WTC11 (cell line): ENCODE data around the gene TBC1D19. TPM values are rescaled to one million over a fixed set of nuclear protein-coding genes. Genes with fewer than 3 reads are reported as not detected.

ENCODE experiments used
- ATAC-seq: fragments of 200-7000 bp; cut with Tn5 transposase; 2 replicates; pipeline ENCODE4 v1.10.0; 2021; ENCODE audit warnings: mild to moderate bottlenecking, moderate library complexity
- CTCF ChIA-PET: fragments of 300-600 bp; sonication (Branson Sonifier 250); formaldehyde crosslinking; loops from one replicate; lab custom pipeline; 2021; ENCODE audit warnings: antibody characterized with exemption; lab: Charles Lee
- POLR2A ChIA-PET: fragments of 350-600 bp; sonication (Branson Sonifier 250); formaldehyde crosslinking; loops from one replicate; lab custom pipeline; 2021; ENCODE audit warnings: antibody characterized with exemption; lab: Charles Lee
- DNase-seq: peaks from one replicate; pipeline ENCODE4 v3.0.0; 2021; ENCODE audit warnings: low spot score
- H3K27ac Mint-ChIP-seq: 2 replicates; pipeline ENCODE4 v1.8.0; 2021; ENCODE audit warnings: mixed read lengths
- H3K27me3 Mint-ChIP-seq: 2 replicates; pipeline ENCODE4 v1.8.0; 2021; ENCODE audit warnings: low read depth, mild to moderate bottlenecking, moderate library complexity, mixed read lengths
- H3K36me3 Mint-ChIP-seq: 2 replicates; pipeline ENCODE4 v1.8.0; 2021; ENCODE audit warnings: mixed read lengths
- H3K4me1 Mint-ChIP-seq: 2 replicates; pipeline ENCODE4 v1.8.0; 2022; ENCODE audit warnings: mixed read lengths
- H3K4me3 Mint-ChIP-seq: 2 replicates; pipeline ENCODE4 v1.8.0; 2021; ENCODE audit warnings: mild to moderate bottlenecking, moderate library complexity, mixed read lengths
- H3K9me3 Mint-ChIP-seq: 2 replicates; pipeline ENCODE4 v1.8.0; 2021; ENCODE audit warnings: mixed read lengths
- ATF2 ChIP-seq: sonication (generic); formaldehyde crosslinking; IDR thresholded peaks from 2 replicates; pipeline ENCODE4 v1.8.1; 2022; ENCODE audit warnings: low read depth, missing genetic modification reagents, borderline replicate concordance
- ATF3 ChIP-seq: sonication (generic); formaldehyde crosslinking; conservative IDR thresholded peaks from 2 replicates; pipeline ENCODE4 v1.8.1; 2022; ENCODE audit warnings: mild to moderate bottlenecking, missing genetic modification reagents
- CDX4 ChIP-seq: fragments of 250-450 bp; sonication (Bioruptor Pico); IDR thresholded peaks from 2 replicates; pipeline ENCODE4 v1.9.0; 2021; ENCODE audit warnings: moderate library complexity, mild to moderate bottlenecking, inconsistent platforms, borderline replicate concordance
- CREB1 ChIP-seq: sonication (generic); formaldehyde crosslinking; IDR thresholded peaks from 2 replicates; pipeline ENCODE4 v1.8.0; 2023; ENCODE audit warnings: mild to moderate bottlenecking, missing genetic modification reagents
- EMX1 ChIP-seq: fragments of 250-450 bp; sonication (Bioruptor Pico); IDR thresholded peaks from 2 replicates; pipeline ENCODE4 v1.8.0; 2021; ENCODE audit warnings: mild to moderate bottlenecking
- ESRRA ChIP-seq: sonication (generic); formaldehyde crosslinking; IDR thresholded peaks from 2 replicates; pipeline ENCODE4 v1.8.1; 2022; ENCODE audit warnings: mild to moderate bottlenecking, missing genetic modification reagents, borderline replicate concordance
- FOXK1 ChIP-seq: sonication (generic); formaldehyde crosslinking; IDR thresholded peaks from 2 replicates; pipeline ENCODE4 v1.8.0; 2022; ENCODE audit warnings: mild to moderate bottlenecking, moderate library complexity, missing genetic modification reagents
- FOXP1 ChIP-seq: sonication (generic); formaldehyde crosslinking; IDR thresholded peaks from 2 replicates; pipeline ENCODE4 v1.8.0; 2022; ENCODE audit warnings: missing genetic modification reagents, mild to moderate bottlenecking, moderate library complexity, borderline replicate concordance
- HMGA2 ChIP-seq: fragments of 250-450 bp; sonication (Bioruptor Pico); IDR thresholded peaks from 2 replicates; pipeline ENCODE4 v1.4.0; 2021; ENCODE audit warnings: mild to moderate bottlenecking, moderate library complexity
- NFATC4 ChIP-seq: fragments of 250-450 bp; sonication (Bioruptor Pico); IDR thresholded peaks from 2 replicates; pipeline ENCODE4 v1.9.0; 2021; ENCODE audit warnings: mild to moderate bottlenecking
- NR2C2 ChIP-seq: sonication (generic); formaldehyde crosslinking; IDR thresholded peaks from 2 replicates; pipeline ENCODE4 v1.8.0; 2022; ENCODE audit warnings: mild to moderate bottlenecking, missing genetic modification reagents
- OVOL2 ChIP-seq: fragments of 250-450 bp; sonication (Bioruptor Pico); IDR thresholded peaks from 2 replicates; pipeline ENCODE4 v1.9.0; 2021; ENCODE audit warnings: mild to moderate bottlenecking, borderline replicate concordance
- PRRX2 ChIP-seq: fragments of 250-450 bp; sonication (Bioruptor Pico); IDR thresholded peaks from 2 replicates; pipeline ENCODE4 v1.8.0; 2021; ENCODE audit warnings: mild to moderate bottlenecking
- RORB ChIP-seq: fragments of 250-450 bp; sonication (Bioruptor Pico); IDR thresholded peaks from 2 replicates; pipeline ENCODE4 v1.9.0; 2021; ENCODE audit warnings: mild to moderate bottlenecking
- SP1 ChIP-seq: sonication (generic); formaldehyde crosslinking; conservative IDR thresholded peaks from 2 replicates; pipeline ENCODE4 v1.8.1; 2022; ENCODE audit warnings: missing genetic modification reagents
- TEAD1 ChIP-seq: sonication (generic); formaldehyde crosslinking; IDR thresholded peaks from 2 replicates; pipeline ENCODE4 v1.8.0; 2022; ENCODE audit warnings: mild to moderate bottlenecking, missing genetic modification reagents
- USF1 ChIP-seq: sonication (generic); formaldehyde crosslinking; IDR thresholded peaks from 2 replicates; pipeline ENCODE4 v1.8.0; 2022; ENCODE audit warnings: mild to moderate bottlenecking, missing genetic modification reagents
- ZNF121 ChIP-seq: sonication (generic); formaldehyde crosslinking; IDR thresholded peaks from 2 replicates; pipeline ENCODE4 v1.8.0; 2023; ENCODE audit warnings: missing genetic modification reagents
- ZNF263 ChIP-seq: sonication (generic); formaldehyde crosslinking; IDR thresholded peaks from 2 replicates; pipeline ENCODE4 v1.8.1; 2022; ENCODE audit warnings: low read depth, mild to moderate bottlenecking, moderate library complexity, missing genetic modification reagents
- ZNF281 ChIP-seq: sonication (generic); formaldehyde crosslinking; IDR thresholded peaks from 2 replicates; pipeline ENCODE4 v1.8.0; 2023; ENCODE audit warnings: mild to moderate bottlenecking, missing genetic modification reagents
- ZNF396 ChIP-seq: fragments of 250-450 bp; sonication (Bioruptor Pico); IDR thresholded peaks from 2 replicates; pipeline ENCODE4 v1.8.0; 2021; ENCODE audit warnings: mild to moderate bottlenecking, moderate library complexity, borderline replicate concordance
- ZNF416 ChIP-seq: fragments of 250-450 bp; sonication (Bioruptor Pico); IDR thresholded peaks from 2 replicates; pipeline ENCODE4 v1.9.0; 2021; ENCODE audit warnings: mild to moderate bottlenecking, inconsistent platforms
- ZNF423 ChIP-seq: fragments of 250-450 bp; sonication (Bioruptor Pico); IDR thresholded peaks from 2 replicates; pipeline ENCODE4 v2.1.2; 2022; ENCODE audit warnings: mild to moderate bottlenecking, moderate library complexity
- total RNA-seq: library from RNA; stranded (reverse); gene quantifications from 3 replicates; pipeline ENCODE4 v1.2.3, GENCODE V29; 2021
- TF ChIP-seq, protein P1 (sequence below): sonication (generic); formaldehyde crosslinking; IDR thresholded peaks from 2 replicates; pipeline ENCODE4 v1.8.1; 2022; ENCODE audit warnings: low read depth, mild to moderate bottlenecking, moderate library complexity, missing genetic modification reagents, borderline replicate concordance
- TF ChIP-seq, protein P2 (sequence below): sonication (generic); formaldehyde crosslinking; IDR thresholded peaks from 2 replicates; pipeline ENCODE4 v1.8.0; 2022; ENCODE audit warnings: mild to moderate bottlenecking, missing genetic modification reagents

Gene TBC1D19
- total RNA-seq, 1 experiment from 2014 or later, result 2.1 TPM

DNA sequence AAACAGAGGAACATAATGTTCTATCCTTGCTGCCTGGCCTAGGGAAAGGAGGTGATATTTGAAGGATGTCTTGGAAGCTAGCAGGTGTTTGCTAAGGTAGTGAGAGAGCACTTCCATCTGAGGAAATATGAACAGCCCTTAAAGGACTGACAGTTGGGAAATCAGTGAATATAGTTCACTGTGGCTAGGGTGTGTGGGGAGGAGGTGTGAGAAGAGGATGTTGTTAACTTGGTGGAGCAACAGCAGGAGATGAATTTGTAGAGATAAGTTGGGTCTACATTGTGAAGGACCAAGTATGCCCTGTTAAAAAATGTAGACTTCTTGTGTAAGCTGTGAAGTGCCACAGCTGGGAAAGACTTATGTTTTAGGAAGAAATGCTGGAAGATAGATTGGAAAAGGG lies 25.5 kb downstream of the TBC1D19 start:
- Mint-ChIP-seq H3K4me1 (peaks cover 14% of the 10 kb centered on the region), H3K4me3 (no peak overlapping the region), H3K27ac (0 out of 2 replicates have a peak overlapping the region, but pooled peaks have one; percentile 7), H3K36me3 (no peaks in the 10 kb centered on the region), H3K9me3 (peaks cover 4% of the 10 kb centered on the region), H3K27me3 (no peaks in the 10 kb centered on the region)
- POLR2A ChIA-PET, result interaction anchor here (0.8 kb wide), 1 partner anchor 10 kb away, joined by 3 read pairs; no protein-coding TSS in a partner anchor
- TF ChIP-seq EMX1 (CRISPR knock-in tag), result no peak
- TF ChIP-seq ZNF396, result no peak
- TF ChIP-seq TEAD1 (CRISPR knock-in tag), result no peak
- TF ChIP-seq HMGA2 (CRISPR knock-in tag), result no peak
- no peak for TF ChIP-seq ZNF121
- no peak for TF ChIP-seq ESRRA
- DNase-seq, result no peak
- CTCF ChIA-PET, result no interaction called here
- no peak for ATAC-seq

DNA sequence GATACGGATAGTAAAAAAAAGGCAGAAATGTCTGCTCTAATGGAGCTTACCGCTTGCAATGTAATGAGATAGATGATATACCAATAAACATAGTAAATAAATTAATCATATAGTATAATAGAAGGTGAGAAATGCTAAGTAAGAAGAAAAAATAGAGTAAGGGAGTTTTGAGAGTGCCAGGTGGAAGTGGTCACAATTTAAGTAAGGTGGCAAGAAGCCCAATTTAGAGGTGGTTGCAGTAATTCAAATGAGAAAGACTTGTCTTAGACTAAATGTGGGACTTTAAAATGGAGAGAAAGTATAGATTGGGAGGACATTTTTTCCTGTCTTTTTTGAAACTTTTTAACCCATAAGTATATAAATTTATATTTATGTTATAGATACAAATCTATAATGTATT lies 26.0 kb downstream of the TBC1D19 start:
- Mint-ChIP-seq H3K27ac (no peak overlapping the region), H3K9me3 (peaks cover 4% of the 10 kb centered on the region), H3K4me3 (no peak overlapping the region), H3K4me1 (peaks cover 14% of the 10 kb centered on the region), H3K27me3 (no peaks in the 10 kb centered on the region), H3K36me3 (no peaks in the 10 kb centered on the region)
- TF ChIP-seq SP1 (CRISPR knock-in tag), result no peak
- no peak for TF ChIP-seq CDX4 (CRISPR knock-in tag)
- TF ChIP-seq RORB, result no peak
- no peak for TF ChIP-seq PRRX2 (CRISPR knock-in tag)
- POLR2A ChIA-PET, result interaction anchor here (0.8 kb wide), 1 partner anchor 11 kb away, joined by 3 read pairs; no protein-coding TSS in a partner anchor
- no peak for DNase-seq
- CTCF ChIA-PET, result no interaction called here
- ATAC-seq, result no peak

GRCh38 chr4:26611372-26611771 lies 27.5 kb downstream of the TBC1D19 start:
- no peak overlapping the region for H3K4me3 Mint-ChIP-seq
- no peaks in the 10 kb centered on the region for H3K36me3 Mint-ChIP-seq
- H3K27ac Mint-ChIP-seq, result peak overlapping the region; percentile 42; the same call in 1 of the 2 replicates
- CTCF ChIA-PET, result no interaction called here
- H3K9me3 Mint-ChIP-seq, result peaks cover 4% of the 10 kb centered on the region
- no peak for DNase-seq
- H3K4me1 Mint-ChIP-seq, result peaks cover 14% of the 10 kb centered on the region
- no peak for ATAC-seq
- no peaks in the 10 kb centered on the region for H3K27me3 Mint-ChIP-seq
- POLR2A ChIA-PET, result no interaction called here
- TF ChIP-seq CREB1 (CRISPR knock-in tag), result no peak
- no peak for TF ChIP-seq FOXP1 (CRISPR knock-in tag)
- TF ChIP-seq ATF3 (CRISPR knock-in tag), result no peak
- no peak for TF ChIP-seq OVOL2
- TF ChIP-seq ZNF396, result no peak
- no peak for TF ChIP-seq USF1 (CRISPR knock-in tag)
- no peak for TF ChIP-seq ZNF416 (CRISPR knock-in tag)
- TF ChIP-seq ZNF423 (CRISPR knock-in tag), result no peak
- TF ChIP-seq NR2C2 (CRISPR knock-in tag), result no peak
- no peak for TF ChIP-seq SP1 (CRISPR knock-in tag)
- TF ChIP-seq, all 79 proteins: peak for 0

DNA sequence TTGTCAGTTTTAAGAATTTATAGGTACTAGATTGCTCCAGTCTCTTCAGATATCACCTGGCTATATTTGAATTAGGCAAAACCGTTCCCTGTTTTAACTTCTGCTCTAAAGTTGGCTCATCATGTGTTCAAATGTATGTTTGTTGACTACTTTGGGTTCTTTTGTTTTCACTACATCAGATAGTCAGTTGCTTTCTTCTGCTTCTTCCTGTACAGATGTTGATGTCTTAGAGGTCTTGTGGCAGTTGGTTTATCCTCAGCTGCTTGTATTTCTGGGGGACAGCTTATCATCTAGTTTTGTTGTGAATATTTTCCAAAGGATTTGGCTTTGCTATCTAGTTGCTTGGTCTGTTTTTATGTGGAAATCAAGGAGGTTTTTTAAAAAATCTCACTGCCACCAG lies 28.0 kb downstream of the TBC1D19 start:
- DNase-seq (no peak), ATAC-seq (no peak)
- Mint-ChIP-seq H3K9me3 (peaks cover 4% of the 10 kb centered on the region), H3K27me3 (no peaks in the 10 kb centered on the region), H3K4me1 (peaks cover 14% of the 10 kb centered on the region), H3K4me3 (no peak overlapping the region), H3K36me3 (no peaks in the 10 kb centered on the region), H3K27ac (no peak overlapping the region)
- POLR2A ChIA-PET, result no interaction called here
- CTCF ChIA-PET, result no interaction called here
- no peak for TF ChIP-seq ATF2 (CRISPR knock-in tag)
- no peak for TF ChIP-seq PRRX2 (CRISPR knock-in tag)
- no peak for TF ChIP-seq ZNF263 (CRISPR knock-in tag)
- TF ChIP-seq, protein P1, sequence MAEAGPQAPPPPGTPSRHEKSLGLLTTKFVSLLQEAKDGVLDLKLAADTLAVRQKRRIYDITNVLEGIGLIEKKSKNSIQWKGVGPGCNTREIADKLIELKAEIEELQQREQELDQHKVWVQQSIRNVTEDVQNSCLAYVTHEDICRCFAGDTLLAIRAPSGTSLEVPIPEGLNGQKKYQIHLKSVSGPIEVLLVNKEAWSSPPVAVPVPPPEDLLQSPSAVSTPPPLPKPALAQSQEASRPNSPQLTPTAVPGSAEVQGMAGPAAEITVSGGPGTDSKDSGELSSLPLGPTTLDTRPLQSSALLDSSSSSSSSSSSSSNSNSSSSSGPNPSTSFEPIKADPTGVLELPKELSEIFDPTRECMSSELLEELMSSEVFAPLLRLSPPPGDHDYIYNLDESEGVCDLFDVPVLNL, result no peak
- no peak for TF ChIP-seq FOXK1 (CRISPR knock-in tag)
- no peak for TF ChIP-seq NFATC4 (CRISPR knock-in tag)
- TF ChIP-seq, protein P2, sequence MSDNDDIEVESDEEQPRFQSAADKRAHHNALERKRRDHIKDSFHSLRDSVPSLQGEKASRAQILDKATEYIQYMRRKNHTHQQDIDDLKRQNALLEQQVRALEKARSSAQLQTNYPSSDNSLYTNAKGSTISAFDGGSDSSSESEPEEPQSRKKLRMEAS (CRISPR knock-in tag), result no peak
- no peak for TF ChIP-seq ZNF281
